Stimulated activated CD4-positive, alpha-beta T cell treated with anti-CD3 and anti-CD28 coated beads, Interleukin-1b, Interleukin-23, amount 100 ng/mL, for 48 hours (primary cell): ENCODE results near the gene ZNF503.
A peak's percentile ranks its signal among the peaks of the same experiment; 100 is the strongest.

ENCODE experiments used
- DNase-seq: peaks from one replicate; pipeline ENCODE4 v3.0.0-alpha.2; 2020

Gene ZNF503

DNA sequence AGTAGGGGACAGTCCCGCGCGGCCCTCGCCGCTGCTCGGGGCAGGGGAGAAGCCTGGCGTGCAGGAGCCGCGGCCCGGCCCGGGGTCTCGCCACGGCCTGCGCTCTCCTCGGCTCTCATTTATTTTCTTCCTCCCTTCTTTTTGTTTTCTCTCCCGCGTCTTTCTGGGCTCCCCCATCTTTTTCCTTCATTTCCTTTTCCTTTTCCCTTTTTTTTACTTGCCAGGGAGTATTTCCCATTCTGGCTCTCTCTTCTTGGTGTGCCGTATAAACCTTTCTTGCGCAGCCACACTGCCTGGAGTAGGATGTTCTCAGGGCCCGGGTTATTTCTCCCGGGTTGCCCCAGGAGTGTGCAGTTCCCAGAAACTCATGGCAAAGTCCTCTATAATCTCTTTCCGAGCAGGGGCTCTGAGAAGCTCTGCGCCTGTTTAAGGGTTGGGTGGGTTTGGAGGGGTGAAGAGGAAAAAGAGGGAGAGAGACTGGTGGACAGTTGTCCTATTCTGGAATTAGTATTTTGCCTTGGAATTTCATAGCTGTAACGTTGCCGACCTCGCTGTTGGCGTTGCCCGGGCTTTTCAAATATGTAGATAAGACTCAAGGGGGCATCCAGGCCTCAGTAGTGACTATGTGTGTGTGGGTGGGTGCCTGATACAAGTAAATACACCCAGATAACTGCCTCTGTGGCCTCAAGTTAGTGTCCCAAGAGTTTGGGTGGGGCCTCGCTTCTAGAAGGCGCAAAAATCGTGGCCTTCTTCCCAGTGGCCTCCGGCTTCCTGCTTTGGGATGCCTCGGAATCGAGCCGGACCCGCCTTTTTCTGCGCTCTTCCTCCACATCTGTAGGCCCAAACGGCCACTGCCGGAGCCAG lies 4.3 kb upstream of the ZNF503 start:
- no peak for DNase-seq

DNA sequence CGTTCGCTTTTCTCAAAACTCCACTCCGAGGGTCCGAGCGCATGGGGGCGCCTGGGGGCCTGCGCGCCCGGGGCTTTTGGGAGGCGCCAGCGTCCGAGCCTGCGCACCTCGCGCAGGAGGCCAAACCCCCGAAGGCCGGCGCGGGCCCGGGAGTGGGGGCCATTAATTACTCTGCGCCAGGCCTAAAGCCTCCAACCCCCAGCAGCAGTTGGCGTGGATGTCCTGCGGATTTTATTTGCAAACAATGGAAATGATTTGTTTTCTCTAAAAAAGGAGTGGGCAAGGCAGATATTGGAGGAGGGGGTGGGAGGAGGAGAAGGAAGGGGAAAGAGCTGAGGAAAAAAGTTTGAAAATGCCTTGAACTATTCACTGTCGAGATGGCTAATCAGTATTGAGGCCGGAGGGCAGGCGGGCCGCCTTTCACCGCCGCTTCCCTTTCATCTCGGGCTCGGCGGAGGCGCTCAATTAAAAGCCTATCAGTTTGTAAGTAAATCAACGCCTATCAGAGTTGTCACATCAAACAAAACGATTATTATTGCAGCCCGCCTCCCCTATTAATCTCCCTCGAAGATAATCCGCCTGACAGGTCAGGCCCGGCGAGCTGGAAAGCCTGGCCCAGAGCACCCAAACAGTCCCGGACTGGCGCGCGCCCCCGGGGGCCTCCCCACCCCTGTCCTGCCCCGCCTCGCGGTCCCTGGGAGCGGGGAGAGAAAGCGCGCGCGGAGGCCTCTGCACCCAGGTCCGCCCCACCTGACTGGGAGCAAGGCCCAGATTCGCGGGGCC lies 3.4 kb upstream of the ZNF503 start:
- DNase-seq = no peak

DNA sequence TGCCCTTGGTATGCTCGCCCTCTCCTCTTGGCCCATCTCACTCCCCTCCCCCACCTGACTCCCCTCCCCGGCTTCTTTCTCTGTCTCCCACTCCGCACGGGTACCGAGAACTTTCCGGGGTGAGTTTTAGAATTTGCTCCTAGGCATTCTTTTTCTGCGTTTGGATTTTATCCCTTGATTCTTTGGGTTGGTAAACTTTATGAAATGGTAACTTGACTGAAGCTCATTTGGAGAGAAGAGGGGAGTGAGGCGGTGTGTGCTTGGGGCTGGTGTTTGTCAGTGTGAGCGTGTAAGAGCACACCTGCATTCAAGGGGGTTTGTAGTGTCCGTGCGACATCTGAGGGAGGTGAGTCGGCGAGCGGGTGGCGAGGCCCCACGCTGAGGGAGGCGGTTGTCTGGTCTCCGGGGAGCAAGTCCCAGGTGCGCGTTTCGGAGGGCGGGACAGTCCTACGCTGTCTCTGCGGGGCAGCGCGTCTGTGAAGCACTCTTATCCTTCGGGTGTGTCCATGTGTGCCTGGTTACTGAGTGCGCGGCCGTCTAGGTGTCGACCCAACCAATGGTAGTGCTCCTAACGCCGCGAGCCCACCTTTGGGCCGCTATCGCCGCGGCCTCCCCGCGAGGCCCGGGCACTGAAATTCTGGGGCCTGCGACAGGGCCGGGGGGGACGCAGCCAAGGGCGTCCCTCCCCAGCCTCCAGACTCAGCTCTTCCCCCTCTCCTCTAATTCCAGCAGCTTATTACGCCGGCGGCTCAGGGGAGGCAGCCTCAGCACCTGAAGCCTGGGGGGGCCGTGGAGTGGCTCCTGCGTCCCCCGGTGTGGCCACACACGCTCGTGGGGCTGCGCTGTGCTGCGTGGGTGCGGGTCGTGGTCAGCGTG lies 2.6 kb upstream of the ZNF503 start:
- no peak for DNase-seq

DNA sequence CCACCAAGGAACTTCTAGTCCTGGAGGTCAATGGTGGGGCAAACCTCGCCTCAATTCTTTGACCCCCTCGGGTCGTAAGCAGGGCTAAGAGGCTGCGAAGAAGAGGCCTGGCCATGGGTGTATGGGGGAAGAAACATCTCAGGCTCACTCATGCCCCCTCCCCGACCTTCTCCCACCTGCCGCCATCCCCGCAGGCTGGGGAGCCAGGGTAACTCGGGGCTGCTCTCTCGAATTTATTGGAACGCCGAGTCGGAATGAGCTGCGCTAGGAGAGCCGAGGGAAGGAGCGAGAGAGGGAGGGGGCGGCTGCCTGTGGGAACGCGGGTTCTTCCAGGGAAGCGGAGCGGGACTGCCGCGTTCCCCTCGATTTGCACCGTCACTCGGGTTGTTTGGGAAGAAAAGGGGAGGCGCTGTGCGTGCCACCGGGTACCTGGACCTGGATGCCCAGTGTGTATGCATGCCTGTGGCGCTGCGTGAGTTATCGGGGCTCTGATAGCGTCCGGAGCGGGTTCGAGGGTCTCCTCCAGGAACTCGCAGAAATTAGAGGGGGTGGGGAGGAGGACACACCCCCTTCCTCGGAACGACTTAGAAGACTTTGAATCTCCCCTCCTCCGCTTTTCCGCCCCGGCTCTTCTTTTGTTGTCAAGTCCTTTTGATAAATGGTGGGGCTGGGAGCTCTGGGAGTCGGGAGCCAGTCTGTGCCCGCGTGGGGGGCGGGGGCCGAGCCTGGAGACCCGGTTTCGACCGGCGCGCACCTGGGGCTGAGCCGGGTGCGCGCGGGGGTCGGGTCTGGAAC lies 1.8 kb upstream of the ZNF503 start:
- no peak for DNase-seq

DNA sequence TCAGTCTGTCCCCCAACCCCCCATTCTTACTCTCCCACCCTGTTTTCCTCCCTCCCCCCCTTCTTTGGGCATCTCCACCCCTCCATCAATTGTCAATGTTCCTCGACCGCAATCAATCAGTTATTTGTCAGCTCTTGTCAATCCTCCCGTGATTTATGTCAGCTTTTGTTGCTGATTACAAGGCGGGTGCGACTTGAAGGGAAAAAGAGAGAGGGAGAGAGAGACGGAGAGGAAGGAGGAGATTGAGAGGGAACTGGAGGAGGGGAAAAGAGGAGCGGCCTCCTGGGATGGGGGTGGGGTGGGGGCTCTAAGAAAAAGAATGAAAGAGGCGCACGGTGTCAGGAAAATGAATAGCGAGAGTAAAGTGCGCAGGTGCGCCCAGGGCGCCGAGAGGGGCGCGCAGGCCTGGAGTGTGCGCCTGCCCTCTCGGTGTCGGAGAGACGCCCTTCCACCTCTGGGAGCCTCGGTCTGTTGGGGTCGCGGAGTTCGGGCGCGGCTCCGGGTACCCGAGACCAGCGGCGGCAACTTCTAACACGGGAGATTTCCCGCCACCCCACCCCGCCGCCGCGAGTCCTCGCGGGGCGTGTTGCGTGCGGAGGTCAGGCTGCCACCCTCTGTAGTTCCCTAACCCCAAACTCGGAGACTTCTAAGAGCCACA lies 1.1 kb upstream of the ZNF503 start:
- DNase-seq = no peak

DNA sequence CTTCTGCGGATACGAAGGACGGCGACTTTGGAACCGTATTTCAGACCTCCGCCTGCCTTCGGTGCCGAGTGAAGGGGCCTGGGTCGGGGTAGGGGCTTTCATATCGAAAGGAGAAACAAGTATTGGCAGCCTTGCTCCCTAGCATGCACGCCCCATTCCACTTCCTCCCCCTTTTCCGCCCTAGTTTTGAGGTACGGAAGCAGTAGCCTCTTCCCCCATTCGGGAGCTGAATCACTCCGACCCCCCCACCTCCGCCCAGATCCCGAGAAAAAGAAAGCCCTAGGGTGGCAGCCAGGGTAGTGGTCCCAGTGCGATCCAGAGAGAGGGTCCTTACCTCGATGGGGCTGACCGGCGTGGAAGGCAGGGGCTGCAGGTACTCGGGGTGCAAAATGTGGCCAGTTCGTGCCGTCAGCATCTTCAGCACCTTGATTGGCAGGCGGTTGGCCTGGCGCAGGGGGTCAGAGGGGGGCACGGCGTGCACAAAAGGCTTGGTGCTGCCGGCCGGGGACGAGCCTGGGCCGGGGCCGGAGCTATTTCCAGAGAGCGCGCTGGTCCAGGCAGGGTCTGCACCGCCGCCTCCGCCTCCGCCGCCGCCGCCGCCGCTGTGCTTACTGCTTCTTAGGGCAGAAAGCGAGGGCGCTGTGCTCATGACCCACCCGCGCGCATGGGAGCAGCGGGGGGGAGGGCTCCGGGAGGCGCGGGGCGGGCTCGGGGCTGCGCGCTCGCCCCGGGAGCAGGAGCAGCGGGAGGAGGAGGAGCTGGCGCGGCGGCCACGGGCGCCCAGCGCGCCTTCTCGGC lies 594 bp downstream of the ZNF503 start:
- DNase-seq = no peak

DNA sequence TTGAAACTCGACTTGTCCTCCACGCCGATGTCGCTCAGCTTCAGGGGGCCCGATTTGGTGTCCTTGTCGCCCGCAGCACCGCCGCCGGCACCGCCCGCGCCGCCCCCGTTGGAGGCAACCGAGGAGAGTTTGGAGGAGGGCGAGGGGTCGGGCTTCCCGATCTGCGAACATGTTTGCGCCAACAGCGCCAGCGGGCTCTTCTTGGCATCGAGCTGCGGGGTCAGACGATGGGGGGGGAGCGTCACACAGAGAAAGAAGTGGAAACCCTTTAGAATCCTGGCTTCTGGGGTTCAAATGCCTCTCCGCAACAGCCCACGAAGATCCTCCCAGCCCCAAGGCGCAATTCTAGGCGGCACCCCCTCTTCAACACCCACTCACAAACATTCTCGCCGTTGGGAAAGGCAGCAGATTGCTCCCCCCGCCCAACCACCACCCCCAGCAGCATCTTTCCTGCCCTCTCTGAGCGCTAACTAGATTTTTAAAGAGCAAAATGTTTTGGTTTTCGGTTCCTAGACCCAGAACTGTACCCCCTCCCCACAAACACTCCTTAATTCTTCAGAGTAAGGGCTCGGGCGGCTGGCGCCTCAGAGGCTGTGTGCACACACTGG lies 1.3 kb downstream of the ZNF503 start:
- DNase-seq = no peak

DNA sequence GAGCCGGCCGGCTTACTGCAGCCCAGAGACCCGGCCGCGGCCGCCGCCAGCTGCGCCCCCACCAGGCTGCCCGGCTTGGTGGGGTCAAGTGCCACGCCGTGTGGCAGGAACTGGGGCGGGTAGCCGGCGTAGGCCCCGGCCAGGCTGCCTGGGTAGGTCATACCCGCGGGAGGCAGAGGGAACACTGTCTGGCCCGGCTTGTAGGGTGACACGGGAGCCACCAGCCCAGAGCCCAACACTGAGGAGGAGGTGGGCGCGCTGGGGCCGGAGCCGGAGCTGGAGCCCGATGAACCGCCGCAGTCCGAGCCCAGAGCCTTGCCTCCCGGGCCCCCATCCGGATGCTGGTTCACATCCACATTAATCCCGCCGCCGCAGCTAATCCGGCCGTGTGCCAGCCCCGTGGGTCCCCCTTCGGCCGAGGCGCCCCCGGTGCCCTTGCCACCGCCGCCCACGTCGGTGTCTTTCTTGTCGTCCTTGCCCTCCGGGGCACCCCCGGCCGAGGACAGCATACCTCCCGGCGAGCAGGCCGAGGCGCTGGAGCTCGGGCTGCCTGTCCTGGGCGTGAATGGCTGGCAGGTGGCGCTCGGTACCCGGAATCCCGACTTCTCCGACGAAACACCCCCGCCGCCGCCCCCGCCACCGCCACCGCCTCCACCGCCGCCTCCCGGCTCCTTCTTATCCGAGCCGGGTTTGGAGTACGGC lies 2.0 kb downstream of the ZNF503 start:
- peak; percentile 43 for DNase-seq

DNA sequence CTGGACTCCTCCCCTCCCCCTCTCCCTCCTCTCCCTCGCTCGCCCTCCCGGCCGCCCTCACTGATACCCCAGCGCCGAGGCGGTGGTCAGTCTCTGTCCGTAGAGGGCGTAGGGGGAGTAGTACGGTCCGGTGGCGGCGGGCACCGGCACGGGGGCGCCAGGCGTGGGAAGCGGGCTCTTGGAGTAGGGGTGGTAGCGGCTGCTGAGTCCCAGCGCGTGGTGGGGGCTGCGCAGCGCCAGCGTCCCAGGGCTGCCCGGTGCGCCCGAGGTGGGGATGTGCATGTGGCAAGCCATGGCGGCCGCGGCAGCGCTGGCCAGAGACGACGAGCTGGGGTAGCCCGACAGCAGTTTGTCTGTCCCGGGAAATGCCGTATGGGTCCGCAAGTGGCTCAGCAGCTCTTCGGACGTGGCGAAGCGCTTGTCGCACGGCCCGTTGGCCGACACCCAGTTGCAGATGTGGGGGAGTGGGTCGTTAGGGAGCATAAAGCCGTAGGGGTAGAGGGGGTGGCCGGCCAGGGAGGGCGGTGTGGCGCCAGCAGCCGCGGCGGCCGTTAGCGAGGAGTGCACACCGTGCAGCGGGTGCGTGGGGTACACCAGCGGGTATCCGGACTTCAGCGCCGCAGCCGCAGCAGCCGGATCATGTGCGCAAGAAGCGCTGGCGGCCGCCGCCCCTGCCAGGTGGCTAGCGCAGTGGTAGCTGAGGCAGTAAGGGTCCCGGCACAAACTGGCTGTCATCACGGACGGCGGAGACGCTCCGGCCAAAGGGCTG lies 2.7 kb downstream of the ZNF503 start:
- DNase-seq = no peak

DNA sequence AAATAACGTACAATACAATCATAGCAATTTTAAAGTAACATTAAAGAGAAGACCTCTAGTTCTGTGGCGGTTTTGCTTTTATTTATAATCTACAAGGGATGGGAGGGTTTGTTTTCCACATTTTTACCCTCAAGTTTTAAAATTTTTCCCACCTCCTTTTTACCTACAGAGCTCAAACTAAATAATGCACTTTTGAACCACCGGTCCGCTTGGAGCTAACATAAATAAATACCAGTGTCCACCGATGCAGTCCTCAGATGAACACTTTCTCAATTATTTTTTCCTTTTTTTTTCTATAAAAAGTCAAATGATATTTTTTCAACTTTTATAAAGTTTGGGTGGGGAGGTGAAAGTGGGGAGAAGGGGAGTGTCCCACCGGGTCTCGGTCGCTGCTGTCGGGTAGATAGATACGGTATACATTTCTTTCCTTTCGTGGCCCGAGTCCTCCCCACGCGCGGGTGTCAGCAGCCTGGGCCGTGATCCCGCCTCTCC lies 3.3 kb downstream of the ZNF503 start:
- DNase-seq = no peak

DNA sequence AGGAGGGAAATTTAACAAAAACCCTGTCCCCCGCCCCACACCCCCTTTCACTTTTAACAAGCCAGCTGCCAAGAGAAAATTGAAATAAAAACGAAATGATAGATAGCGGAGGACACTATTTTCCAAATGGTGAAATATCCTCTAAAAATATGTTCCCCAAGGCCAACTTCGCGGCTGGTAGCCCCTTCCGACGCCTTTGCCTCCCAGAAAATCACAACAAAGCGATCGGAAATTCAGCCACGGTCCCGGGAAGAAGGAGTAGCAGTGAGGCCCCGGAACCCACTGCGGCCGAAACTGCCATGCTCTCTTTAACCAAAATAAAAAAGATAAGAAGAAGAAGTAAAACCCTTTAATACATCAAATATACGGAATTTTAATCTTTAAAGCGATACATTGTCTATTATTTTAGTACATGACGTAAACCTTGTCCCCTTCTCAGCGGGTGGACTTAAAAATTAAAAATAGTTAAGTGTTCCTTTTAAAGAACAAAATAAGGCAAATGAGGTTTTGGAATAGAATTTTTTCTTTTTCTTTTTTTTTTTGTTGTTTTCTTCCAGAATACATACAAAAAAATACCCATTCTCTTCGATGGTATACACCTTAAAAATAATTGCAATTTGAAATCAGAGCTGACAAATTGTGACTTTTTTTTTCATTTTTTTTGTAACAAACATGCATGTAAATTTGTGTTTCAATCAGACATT lies 3.9 kb downstream of the ZNF503 start:
- no peak for DNase-seq

DNA sequence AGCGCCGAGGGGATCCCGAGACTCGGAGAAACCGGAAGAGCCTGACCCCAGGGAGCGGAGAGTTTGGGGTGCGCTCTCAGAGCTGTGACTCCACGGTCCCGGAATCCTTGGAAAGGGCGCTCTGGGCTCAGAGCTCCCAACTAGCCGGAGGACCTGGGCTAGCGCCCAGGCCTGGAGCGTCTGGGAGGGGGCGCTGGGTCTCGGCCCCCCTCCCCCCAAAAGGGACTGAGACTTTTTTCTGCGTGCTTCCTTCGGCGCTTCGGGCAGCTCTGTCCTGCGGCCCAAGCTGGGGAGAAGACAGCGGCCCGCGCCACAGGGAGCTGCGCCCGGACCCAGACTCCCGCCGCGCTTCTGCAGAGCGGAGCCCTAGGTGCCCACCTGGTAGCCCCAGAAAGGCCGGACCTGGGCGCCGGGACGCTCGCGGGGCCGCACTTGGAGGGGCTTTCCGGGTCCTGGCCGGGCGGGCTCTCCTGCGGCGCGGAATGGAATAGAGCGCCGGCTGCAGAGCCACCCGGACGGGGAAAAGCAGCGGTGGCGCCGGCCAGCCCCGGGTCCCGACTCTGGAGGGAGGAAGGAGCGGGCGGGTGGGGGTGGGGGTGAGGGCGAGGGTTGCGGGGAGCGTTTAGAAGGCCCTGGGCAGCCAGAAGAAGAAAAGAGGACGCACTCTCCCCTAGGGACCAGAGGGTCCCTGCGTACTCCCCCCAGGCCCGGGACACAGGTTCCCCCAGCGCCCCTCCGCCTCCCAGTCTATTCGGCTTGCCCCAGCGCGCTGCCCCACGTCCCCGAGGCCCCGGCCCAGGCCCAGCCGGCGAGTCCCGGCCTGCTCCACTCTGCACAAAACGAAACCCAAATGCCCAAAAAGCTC lies 4.7 kb downstream of the ZNF503 start:
- DNase-seq = no peak

DNA sequence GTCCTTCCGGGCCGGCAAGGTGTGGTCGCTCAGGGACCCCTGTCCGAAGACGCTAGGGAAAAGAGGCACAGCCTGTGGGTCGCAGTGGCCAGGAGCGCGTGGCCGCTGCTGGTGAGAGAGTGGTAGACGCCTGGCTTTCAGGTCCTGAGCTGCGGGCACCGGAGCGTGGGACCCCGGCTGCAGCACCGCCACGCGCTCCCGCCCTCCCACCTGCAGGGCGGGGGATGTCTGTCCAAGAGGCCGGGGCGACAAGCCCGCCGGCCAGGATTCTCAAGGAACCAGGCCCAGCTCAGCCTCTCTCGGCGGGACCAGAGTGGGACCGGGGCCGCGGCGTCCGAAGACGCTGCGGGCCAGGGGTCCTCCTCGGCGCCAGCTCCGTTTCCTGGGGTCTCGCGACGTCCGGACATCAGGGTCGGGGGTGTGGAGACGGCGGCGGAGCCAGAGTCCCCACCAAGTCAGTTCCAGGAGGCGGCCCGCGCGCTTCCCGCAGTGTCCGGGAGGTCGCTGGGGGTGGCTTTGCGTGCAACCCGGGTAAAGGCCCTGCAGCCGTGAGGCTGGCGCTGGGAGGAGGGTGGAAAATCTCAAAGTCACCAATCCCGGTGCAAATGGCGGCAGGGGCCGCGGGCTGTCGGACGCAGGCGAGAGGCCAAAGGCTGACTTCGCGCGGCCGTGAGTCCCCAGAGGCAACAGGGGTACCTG lies 5.5 kb downstream of the ZNF503 start:
- no peak for DNase-seq

DNA sequence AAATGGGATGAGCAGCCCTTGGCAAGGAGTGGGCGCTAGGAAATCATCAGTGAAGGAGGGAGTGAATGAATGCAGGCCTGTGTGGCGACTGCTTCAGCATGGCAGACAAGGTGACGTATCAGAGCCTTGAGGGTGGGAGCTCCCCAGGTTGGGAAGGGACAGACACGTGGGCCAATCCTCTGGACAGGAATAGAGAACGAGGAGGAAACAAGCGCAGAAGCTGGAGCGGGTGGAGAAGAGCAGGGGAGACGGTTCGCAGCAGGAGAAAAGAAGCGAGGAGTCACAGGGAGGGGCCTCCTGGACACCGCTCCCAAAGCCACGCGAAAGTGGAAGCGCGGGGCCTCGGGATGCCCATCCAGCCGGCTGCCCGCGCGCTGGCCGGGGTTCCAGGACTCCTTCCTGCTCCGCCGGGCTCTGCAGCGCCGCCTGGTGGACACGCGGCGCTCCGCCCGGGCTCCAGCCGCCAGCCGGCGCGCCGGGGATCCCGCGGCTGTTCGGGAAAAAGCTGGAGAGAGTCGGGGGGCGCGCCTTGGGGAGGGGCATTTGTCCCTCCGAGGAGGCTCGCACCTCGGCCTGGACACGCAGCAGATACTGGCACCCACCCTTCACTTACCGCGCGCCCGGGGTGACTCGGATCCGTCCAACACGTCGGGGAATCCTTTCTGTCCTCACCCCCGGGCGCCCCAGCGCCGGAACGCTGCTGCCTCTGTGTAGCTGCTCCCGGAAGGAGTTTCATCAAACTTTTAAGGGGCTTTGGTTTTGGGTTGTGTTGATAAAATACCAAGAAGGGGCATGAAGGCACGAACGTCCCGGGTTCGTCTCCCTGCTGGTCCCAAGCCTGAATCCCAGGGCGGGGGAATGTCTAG lies 6.3 kb downstream of the ZNF503 start:
- DNase-seq = no peak

DNA sequence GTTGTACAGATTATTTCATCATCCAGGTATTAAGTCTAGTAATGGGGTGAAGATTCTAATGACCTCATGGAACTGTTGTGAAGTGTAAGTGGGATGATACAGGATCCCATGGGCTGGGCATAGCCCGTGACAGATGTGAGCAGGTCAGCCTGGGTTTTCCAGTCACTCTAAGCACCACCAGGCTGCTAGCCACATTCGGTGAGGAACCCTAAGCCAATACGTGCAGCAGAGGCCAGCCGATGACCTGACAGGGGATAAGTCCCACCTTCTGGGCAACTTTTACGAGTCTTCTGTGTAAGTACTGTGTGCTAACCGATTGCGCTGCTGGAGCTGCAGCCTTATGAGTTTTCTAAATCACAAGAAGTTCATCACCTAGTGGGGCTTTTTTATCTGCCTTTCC lies 7.3 kb downstream of the ZNF503 start:
- DNase-seq = no peak

DNA sequence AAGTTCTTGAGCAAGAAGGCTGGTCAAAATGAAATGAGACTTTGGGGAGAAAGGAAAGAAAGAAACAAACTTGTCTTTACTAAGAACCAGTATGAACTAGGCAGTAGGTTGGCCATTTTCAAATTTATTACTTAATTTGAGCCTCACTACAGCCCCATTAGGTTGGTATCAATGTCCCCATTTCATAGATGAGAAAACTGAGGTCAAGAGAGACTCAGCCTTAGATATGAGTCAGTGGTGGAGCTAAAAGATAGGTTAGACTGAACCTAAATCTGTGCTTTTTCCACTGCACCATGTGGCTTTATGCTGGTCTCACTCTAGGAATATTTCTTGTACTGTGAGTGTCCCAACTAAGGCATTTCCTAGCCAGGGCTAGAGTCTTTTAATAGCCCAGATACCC lies 8.8 kb downstream of the ZNF503 start:
- DNase-seq = no peak
